K562 (cell line): Measurements from ENCODE around the gene RGS6. TPM values are rescaled to one million over a fixed set of nuclear protein-coding genes. Genes with fewer than 3 reads are reported as not detected.

Source experiments
- ATAC-seq: fragments of 200-7000 bp; cut with Tn5 transposase; 3 replicates; pipeline ENCODE4 v1.9.1; 2020; ENCODE audit warnings: moderate library complexity
- BruUV-seq: library from RNA; stranded (reverse); fragments of 400-500 nt; replicated peaks from 2 replicates; lab custom pipeline; 2021; lab: Mats Ljungman, UMichigan
- CTCF ChIA-PET: fragments of 300-600 bp; formaldehyde crosslinking; extraction: SDS; loops from one replicate; lab custom pipeline; 2021; ENCODE audit warnings: low intra/inter-chr PET ratio; lab: Yijun Ruan, JAX
- POLR2A ChIA-PET: fragments of 300-600, 350-650 bp; sonication (Branson Sonifier 250); formaldehyde crosslinking; extraction: SDS; loops from one replicate; lab custom pipeline; 2021; ENCODE audit warnings: antibody characterized with exemption, inconsistent platforms; lab: Yijun Ruan, JAX
- DNase-seq, 4 experiments: peaks; one replicate each; pipeline versions ENCODE4 v3.0.0 to v3.0.0-alpha.2; 2011 to 2018; ENCODE audit warnings: low spot score in 3 of 4, mixed read lengths in 3 of 4; ENCODE audit errors: extremely low read depth in 1 of 4
- FAIRE-seq: peaks from 2 replicates; lab custom pipeline; 2011; peaks lifted over from hg19 to GRCh38; lab: Jason Lieb, UNC
- H2AFZ ChIP-seq: 2 replicates; pipeline ENCODE4 v1.6.0; 2011; ENCODE audit warnings: low read depth, low read length, control low read depth, inconsistent platforms
- H3K27ac ChIP-seq: fragments of 200-600 bp; 3 replicates; pipeline ENCODE4 v1.8.0; 2011; ENCODE audit warnings: low read depth, mild to moderate bottlenecking, control low read depth, inconsistent platforms, low read length, moderate library complexity, mixed read lengths; ENCODE audit errors: extremely low read depth
- H3K27me3 ChIP-seq, 2 experiments: fragments of 300-600 bp in 1 of 2; 2 replicates in 1 of 2; 3 replicates in 1 of 2; pipeline versions ENCODE4 v1.6.0 to v1.8.0; 2011; ENCODE audit warnings: inconsistent platforms in 2 of 2, low read length in 2 of 2, mild to moderate bottlenecking in 1 of 2, mixed read lengths in 1 of 2, moderate library complexity in 1 of 2; ENCODE audit not compliant: control insufficient read depth in 2 of 2, insufficient read depth in 2 of 2
- H3K36me3 ChIP-seq: fragments of 300-600 bp; 3 replicates; pipeline ENCODE4 v1.8.0; 2011; ENCODE audit warnings: mild to moderate bottlenecking, low read length, inconsistent platforms; ENCODE audit not compliant: control insufficient read depth, insufficient read depth
- H3K4me1 ChIP-seq, 2 experiments: fragments of 200-600 bp in 1 of 2; replicated peaks in 1 of 2; 2 replicates in 1 of 2; 3 replicates in 1 of 2; pipeline versions ENCODE4 v1.5.1 to v1.8.0; 2011; ENCODE audit warnings: inconsistent platforms in 2 of 2, low read length in 2 of 2, mild to moderate bottlenecking in 1 of 2, mixed read lengths in 1 of 2, moderate library complexity in 1 of 2; ENCODE audit not compliant: control insufficient read depth in 2 of 2, insufficient read depth in 2 of 2
- H3K4me2 ChIP-seq: 2 replicates; pipeline ENCODE4 v1.6.1; 2011; ENCODE audit warnings: low read length, control low read depth, inconsistent platforms, mixed read lengths; ENCODE audit not compliant: insufficient read depth
- H3K4me3 ChIP-seq: fragments of 200-600 bp; sonication (generic), shearing (Covaris generic); 2 replicates; pipeline ENCODE4 v1.5.1; 2016; ENCODE audit warnings: control low read depth, inconsistent platforms
- H3K79me2 ChIP-seq: fragments of 200-600 bp; 3 replicates; pipeline ENCODE4 v1.8.0; 2011; ENCODE audit warnings: low read length, inconsistent platforms; ENCODE audit not compliant: control insufficient read depth, insufficient read depth
- H3K9ac ChIP-seq, 2 experiments: 2 replicates each; pipeline versions ENCODE4 v1.6.0 to v1.6.1; 2011; ENCODE audit warnings: low read depth in 2 of 2, low read length in 2 of 2, control low read depth in 1 of 2, inconsistent platforms in 1 of 2, mild to moderate bottlenecking in 1 of 2, mixed read lengths in 1 of 2; ENCODE audit not compliant: insufficient read depth in 1 of 2
- H3K9me1 ChIP-seq: one replicate; pipeline ENCODE4 v1.6.0; 2011; ENCODE audit warnings: inconsistent platforms, mild to moderate bottlenecking, low read length, moderate library complexity; ENCODE audit not compliant: control insufficient read depth, insufficient read depth
- H3K9me3 ChIP-seq: replicated peaks from 2 replicates; pipeline ENCODE4 v1.5.1; 2011; ENCODE audit warnings: low read depth, low read length, inconsistent platforms; ENCODE audit not compliant: control insufficient read depth, insufficient read depth
- H4K20me1 ChIP-seq: replicated peaks from 2 replicates; pipeline ENCODE4 v1.6.1; 2011; ENCODE audit warnings: low read length, inconsistent platforms, mixed read lengths; ENCODE audit not compliant: control insufficient read depth, insufficient read depth
- AFF1 ChIP-seq, 2 experiments: fragments of 450-650 bp; IDR thresholded peaks; 2 replicates each; pipeline ENCODE4 v1.6.1; 2018; ENCODE audit warnings: mild to moderate bottlenecking in 2 of 2, low read depth in 1 of 2; ENCODE audit not compliant: partially characterized antibody in 2 of 2
- BACH1 ChIP-seq: fragments of 200-800 bp; sonication (Bioruptor generic); IDR thresholded peaks from 2 replicates; pipeline ENCODE4 v1.6.1; 2016; ENCODE audit warnings: missing genetic modification characterization, missing compliant biosample characterization
- CBX2 ChIP-seq: fragments of 200-600 bp; sonication (generic); IDR thresholded peaks from one replicate; pipeline ENCODE4 v1.6.1; 2012; ENCODE audit warnings: mild to moderate bottlenecking, low read length, inconsistent platforms; ENCODE audit not compliant: insufficient read depth, poor library complexity, severe bottlenecking
- HNRNPUL1 ChIP-seq: fragments of 200-400 bp; formaldehyde crosslinking; IDR thresholded peaks from 2 replicates; pipeline ENCODE4 v1.6.1; 2017; ENCODE audit warnings: low read length
- LEF1 ChIP-seq: fragments of 450-650 bp; IDR thresholded peaks from 2 replicates; pipeline ENCODE4 v1.6.1; 2016; ENCODE audit warnings: mild to moderate bottlenecking
- MAFG ChIP-seq: fragments of 450-650 bp; conservative IDR thresholded peaks from 2 replicates; pipeline ENCODE4 v1.6.1; 2016; ENCODE audit warnings: missing genetic modification characterization, missing compliant biosample characterization
- MYNN ChIP-seq, 2 experiments: sonication (generic); formaldehyde crosslinking in 1 of 2; IDR thresholded peaks; 2 replicates each; pipeline versions ENCODE4 v1.5.0 to v1.6.1; 2016 to 2020; ENCODE audit warnings: antibody characterized with exemption in 1 of 2, missing genetic modification reagents in 1 of 2
- RUNX1 ChIP-seq: sonication (generic); IDR thresholded peaks from 2 replicates; pipeline ENCODE4 v1.6.1; 2016; ENCODE audit warnings: antibody characterized with exemption, low read depth
- SMARCC2 ChIP-seq: fragments of 450-650 bp; IDR thresholded peaks from 2 replicates; pipeline ENCODE4 v1.6.1; 2017; ENCODE audit warnings: antibody characterized with exemption, moderate library complexity, mild to moderate bottlenecking, low read depth
- SMARCE1 ChIP-seq: fragments of 450-650 bp; IDR thresholded peaks from 2 replicates; pipeline ENCODE4 v1.7.1; 2016; ENCODE audit warnings: mild to moderate bottlenecking
- TSC22D4 ChIP-seq: fragments of 450-650 bp; IDR thresholded peaks from 2 replicates; pipeline ENCODE4 v1.6.1; 2016; ENCODE audit warnings: missing genetic modification characterization, missing biosample characterization, control low read depth
- U2AF1 ChIP-seq: fragments of 200-400 bp; formaldehyde crosslinking; optimal IDR thresholded peaks from 2 replicates; pipeline ENCODE3; 2017; ENCODE audit warnings: mild to moderate bottlenecking, low read depth, low read length, moderate library complexity
- ZBTB11 ChIP-seq, 3 experiments: fragments of 200-800 bp in 1 of 3; fragments of 250-450 bp in 1 of 3; fragments of 450-650 bp in 1 of 3; sonication (Bioruptor Pico) in 1 of 3; sonication (Bioruptor generic) in 1 of 3; formaldehyde crosslinking in 1 of 3; IDR thresholded peaks; 2 replicates each; pipeline versions ENCODE4 v1.6.1 to v1.8.0; 2016 to 2022; ENCODE audit warnings: mild to moderate bottlenecking in 2 of 3, missing genetic modification characterization in 2 of 3, missing compliant biosample characterization in 1 of 3, moderate library complexity in 1 of 3
- ZNF121 ChIP-seq: sonication (generic); formaldehyde crosslinking; conservative IDR thresholded peaks from 2 replicates; pipeline ENCODE4 v1.8.0; 2022; ENCODE audit warnings: missing genetic modification reagents
- ZNF197 ChIP-seq: fragments of 200-800 bp; sonication (Bioruptor generic); IDR thresholded peaks from 2 replicates; pipeline ENCODE4 v1.6.1; 2016; ENCODE audit warnings: low read depth, missing genetic modification characterization, missing compliant biosample characterization
- ZNF217 ChIP-seq: sonication (generic); formaldehyde crosslinking; IDR thresholded peaks from 2 replicates; pipeline ENCODE4 v1.8.0; 2022; ENCODE audit warnings: mild to moderate bottlenecking, missing genetic modification reagents
- ZNF785 ChIP-seq: fragments of 250-450 bp; sonication (Bioruptor Pico); IDR thresholded peaks from 2 replicates; pipeline ENCODE4 v1.4.0; 2020; ENCODE audit warnings: mild to moderate bottlenecking
- WGBS: fragments of 100-300 bp; shearing (Covaris generic); methylation state at CpG from one replicate; pipeline ENCODE4 v1.1.6; 2016; ENCODE audit warnings: low coverage, mixed read lengths; ENCODE audit not compliant: insufficient coverage; ENCODE audit errors: missing lambda C conversion rate; 5-methylcytosine and 5-hydroxymethylcytosine counted together
- in situ Hi-C: fragments of 300-500 bp; cut with MboI; formaldehyde crosslinking; loops from 4 replicates; pipeline ENCODE4 v1.15.0; 2018; ENCODE audit warnings: inconsistent platforms, mixed read lengths
- intact Hi-C: fragments of 100-400 bp; cut with micrococcal nuclease; formaldehyde crosslinking; loops from 2 replicates; pipeline ENCODE4 v1.14.2; 2022
- polyA plus RNA-seq, 8 experiments: library from polyadenylated mRNA; depleted of rRNA in 4 of 8; stranded (reverse) in 5 of 8; unstranded in 3 of 8; fragments of >200 nt; fragmentation: Nextera tagmentation in 2 of 8; fragmentation: Illumina TruSeq in 1 of 8; extraction: Ambion mirVana in 2 of 8; extraction: Trizol in 1 of 8; gene quantifications; 2 replicates each; pipeline versions ENCODE4 v1.2.1 to v1.2.3, GENCODE V29; 2011 to 2014; ENCODE audit warnings: inconsistent platforms in 1 of 8, missing spikeins in 1 of 8
- total RNA-seq, 7 experiments: library from RNA; depleted of rRNA in 6 of 7; stranded (reverse); fragments of >200 nt in 6 of 7; fragmentation: Illumina TruSeq in 2 of 7; extraction: Trizol in 2 of 7; gene quantifications; 2 replicates each; pipeline versions ENCODE4 v1.2.1 to v1.2.3, GENCODE V29; 2011 to 2021; ENCODE audit warnings: low replicate concordance in 1 of 7

Gene RGS6
- total and polyA plus RNA-seq, 9 of the 15 experiments (the other 6 are each of a cell fraction or from before 2014, with no cell fraction given): not detected

- no peaks in the 10 kb centered on the region for H3K27me3 ChIP-seq
- H3K9me3 ChIP-seq: no peaks in the 10 kb centered on the region
- in situ Hi-C loops (no loop called here), intact Hi-C loops (no loop called here)
- H3K4me3 ChIP-seq: no peak overlapping the region
- no peak for ATAC-seq
- no peak overlapping the region for H3K4me2 ChIP-seq
- no peak overlapping the region for H3K9ac ChIP-seq
- ChIA-PET POLR2A (no interaction called here), CTCF (no interaction called here)
- H4K20me1 ChIP-seq: no peaks in the 10 kb centered on the region
- no peak for FAIRE-seq
- H3K27ac ChIP-seq: no peak overlapping the region
- no TSS peak for BruUV-seq
- no peaks in the 10 kb centered on the region for H3K36me3 ChIP-seq
- no peak overlapping the region for H2AFZ ChIP-seq
- no peaks in the 10 kb centered on the region for H3K4me1 ChIP-seq
- WGBS: 0% methylated on average over 3 of the region's 5 CpGs
- no peak for DNase-seq
- no peaks in the 10 kb centered on the region for H3K9me1 ChIP-seq
- H3K79me2 ChIP-seq: no peaks in the 10 kb centered on the region
- no peak for TF ChIP-seq RUNX1
- TF ChIP-seq ZBTB11 (CRISPR knock-in tag; IDR thresholded peaks at IDR 0.05): no peak
- no peak for TF ChIP-seq HNRNPUL1
- no peak for TF ChIP-seq SMARCC2
- no peak for TF ChIP-seq ZNF217 (CRISPR knock-in tag)
- TF ChIP-seq LEF1: no peak
- no peak for TF ChIP-seq ZNF785 (CRISPR knock-in tag)
- no peak for TF ChIP-seq MYNN (IDR thresholded peaks at IDR 0.05)
- no peak for TF ChIP-seq MYNN (CRISPR knock-in tag; IDR thresholded peaks at IDR 0.05)
- TF ChIP-seq U2AF1: no peak
- no peak for TF ChIP-seq AFF1 (IDR thresholded peaks at IDR 0.05; ENCODE audit: low read depth in 1 of 2, partially characterized antibody in 2 of 2)
- no peak for TF ChIP-seq MAFG (tag)
- TF ChIP-seq CBX2: no peak
- no peak for TF ChIP-seq ZNF197
- no peak for TF ChIP-seq SMARCE1
- no peak for TF ChIP-seq BACH1 (tag)
- no peak for TF ChIP-seq ZNF121 (CRISPR knock-in tag)
- TF ChIP-seq TSC22D4: no peak
Observed at GRCh38 chr14:71913342-71913741, 18.9 kb upstream of the RGS6 start.
